ENCODE data around the gene HUWE1.

HUWE1 gene

DNA sequence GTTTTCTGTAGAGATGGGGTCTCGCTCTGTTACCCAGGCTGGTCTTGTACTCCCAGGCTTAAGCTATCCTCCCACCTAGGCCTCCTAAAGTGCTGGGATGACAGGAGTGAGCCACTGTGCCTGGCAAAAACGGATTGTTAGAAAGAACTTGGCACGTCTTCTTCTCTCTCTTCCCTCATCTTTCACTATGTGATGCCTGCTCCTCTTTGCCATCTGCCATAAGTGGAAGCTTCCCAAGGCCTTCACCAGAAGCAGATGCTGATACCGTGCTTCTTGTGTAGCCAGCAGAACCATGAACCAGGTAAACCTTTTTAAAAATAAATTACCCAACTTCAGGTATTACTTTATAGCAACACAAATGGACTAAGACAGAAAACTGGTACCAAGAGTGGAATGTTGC lies 36.9 kb upstream of the HUWE1 start:
- no peak for TF ChIP-seq POLR2AphosphoS5 (IDR thresholded peaks at IDR 0.05; ENCODE audit: low read depth, low read length)

DNA sequence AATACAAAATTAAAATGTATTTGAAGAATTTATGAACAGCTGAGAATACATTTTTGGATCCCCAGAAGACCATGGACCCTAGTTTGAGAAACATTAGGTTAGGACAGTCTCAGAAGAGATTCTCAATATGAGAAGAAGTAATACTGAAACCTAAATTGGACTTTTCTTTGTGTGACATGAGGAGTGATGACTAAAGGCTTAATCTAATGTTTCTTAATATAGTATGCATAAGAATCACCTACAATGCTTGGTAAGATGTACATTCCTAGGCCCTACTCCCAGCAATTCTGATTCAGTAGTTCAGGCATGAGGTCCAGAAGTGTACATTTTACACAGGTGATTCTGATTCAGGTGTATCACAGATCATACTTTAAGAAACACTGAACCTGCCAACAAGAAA lies 31.6 kb upstream of the HUWE1 start:
- TF ChIP-seq TAF1 (IDR thresholded peaks at IDR 0.05; ENCODE audit: borderline replicate concordance, insufficient read depth, low read length) (no peak), FOXP2 (optimal IDR thresholded peaks at IDR 0.05; ENCODE audit: borderline replicate concordance, extremely low read depth, extremely low read length, insufficient read depth) (no peak), SIN3A (IDR thresholded peaks at IDR 0.05; ENCODE audit: borderline replicate concordance, insufficient read depth, low read length) (no peak), POLR2AphosphoS5 (IDR thresholded peaks at IDR 0.05; ENCODE audit: low read depth, low read length) (no peak)
- TF ChIP-seq, protein P1, sequence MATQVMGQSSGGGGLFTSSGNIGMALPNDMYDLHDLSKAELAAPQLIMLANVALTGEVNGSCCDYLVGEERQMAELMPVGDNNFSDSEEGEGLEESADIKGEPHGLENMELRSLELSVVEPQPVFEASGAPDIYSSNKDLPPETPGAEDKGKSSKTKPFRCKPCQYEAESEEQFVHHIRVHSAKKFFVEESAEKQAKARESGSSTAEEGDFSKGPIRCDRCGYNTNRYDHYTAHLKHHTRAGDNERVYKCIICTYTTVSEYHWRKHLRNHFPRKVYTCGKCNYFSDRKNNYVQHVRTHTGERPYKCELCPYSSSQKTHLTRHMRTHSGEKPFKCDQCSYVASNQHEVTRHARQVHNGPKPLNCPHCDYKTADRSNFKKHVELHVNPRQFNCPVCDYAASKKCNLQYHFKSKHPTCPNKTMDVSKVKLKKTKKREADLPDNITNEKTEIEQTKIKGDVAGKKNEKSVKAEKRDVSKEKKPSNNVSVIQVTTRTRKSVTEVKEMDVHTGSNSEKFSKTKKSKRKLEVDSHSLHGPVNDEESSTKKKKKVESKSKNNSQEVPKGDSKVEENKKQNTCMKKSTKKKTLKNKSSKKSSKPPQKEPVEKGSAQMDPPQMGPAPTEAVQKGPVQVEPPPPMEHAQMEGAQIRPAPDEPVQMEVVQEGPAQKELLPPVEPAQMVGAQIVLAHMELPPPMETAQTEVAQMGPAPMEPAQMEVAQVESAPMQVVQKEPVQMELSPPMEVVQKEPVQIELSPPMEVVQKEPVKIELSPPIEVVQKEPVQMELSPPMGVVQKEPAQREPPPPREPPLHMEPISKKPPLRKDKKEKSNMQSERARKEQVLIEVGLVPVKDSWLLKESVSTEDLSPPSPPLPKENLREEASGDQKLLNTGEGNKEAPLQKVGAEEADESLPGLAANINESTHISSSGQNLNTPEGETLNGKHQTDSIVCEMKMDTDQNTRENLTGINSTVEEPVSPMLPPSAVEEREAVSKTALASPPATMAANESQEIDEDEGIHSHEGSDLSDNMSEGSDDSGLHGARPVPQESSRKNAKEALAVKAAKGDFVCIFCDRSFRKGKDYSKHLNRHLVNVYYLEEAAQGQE (IDR thresholded peaks at IDR 0.05; ENCODE audit: insufficient read depth in 1 of 2, low read depth in 2 of 2, low read length in 2 of 2): no peak

DNA sequence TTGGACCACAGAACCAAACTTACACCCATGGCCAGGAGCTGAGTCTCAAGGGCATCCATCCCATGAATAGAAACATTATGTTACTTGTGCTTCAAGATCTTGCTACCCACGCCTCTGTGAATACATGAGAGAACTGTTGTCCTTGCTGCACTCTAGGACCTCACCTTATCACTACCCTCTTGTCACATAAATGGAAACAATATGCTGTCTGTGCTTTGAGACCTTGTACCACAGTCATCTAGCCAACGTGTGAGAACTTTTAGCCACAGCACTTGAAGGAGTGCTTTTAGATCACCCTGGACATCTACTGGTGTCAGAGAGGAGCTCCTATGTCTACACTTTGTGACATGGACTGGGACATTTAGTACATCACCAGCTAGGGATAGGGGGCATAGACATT lies 30.7 kb upstream of the HUWE1 start:
- TF ChIP-seq FOXP2 (optimal IDR thresholded peaks at IDR 0.05; ENCODE audit: borderline replicate concordance, extremely low read depth, extremely low read length, insufficient read depth): no peak
- TF ChIP-seq, protein P1 (IDR thresholded peaks at IDR 0.05; ENCODE audit: insufficient read depth in 1 of 2, low read depth in 2 of 2, low read length in 2 of 2): no peak

DNA sequence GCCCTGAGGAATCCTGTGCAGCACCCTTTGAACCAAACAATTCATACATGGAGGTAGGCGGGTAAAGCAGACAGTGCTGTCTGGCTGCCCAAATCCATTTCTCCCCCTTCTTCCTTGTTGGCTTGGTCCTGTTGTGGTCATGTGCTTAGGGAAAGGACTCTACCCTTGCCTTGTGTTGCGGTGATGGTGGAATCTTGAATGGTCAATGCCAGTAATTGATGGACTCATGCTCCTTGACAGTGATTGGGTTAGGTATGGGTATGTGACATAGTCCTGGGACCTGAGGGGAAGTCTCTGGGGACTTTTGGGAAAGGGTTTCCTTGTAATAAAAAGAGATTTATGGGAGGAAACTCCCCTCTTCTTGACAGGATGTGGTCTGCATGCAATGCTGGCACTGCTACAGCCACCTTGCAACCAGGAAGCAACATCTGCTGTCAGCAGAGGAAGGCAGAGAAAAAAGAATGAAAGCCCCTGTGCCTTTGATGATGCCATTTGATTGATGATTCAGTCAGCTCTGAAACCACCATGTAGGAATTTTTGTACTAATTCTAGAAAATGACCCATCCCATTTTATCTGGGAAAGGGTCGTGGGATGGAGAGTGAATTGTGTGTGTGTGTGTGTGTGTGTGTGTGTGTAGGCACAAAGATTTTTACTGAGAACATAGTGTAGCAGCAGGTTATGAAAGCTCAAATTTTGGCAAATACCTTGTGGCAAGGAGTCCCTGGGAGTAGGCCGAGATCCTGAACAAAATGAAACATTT lies 30.0 kb upstream of the HUWE1 start:
- TF ChIP-seq POLR2AphosphoS5 (IDR thresholded peaks at IDR 0.05; ENCODE audit: low read depth, low read length): no peak
- TF ChIP-seq SIN3A (IDR thresholded peaks at IDR 0.05; ENCODE audit: borderline replicate concordance, insufficient read depth, low read length): no peak
- TF ChIP-seq, protein P1 (IDR thresholded peaks at IDR 0.05; ENCODE audit: insufficient read depth in 1 of 2, low read depth in 2 of 2, low read length in 2 of 2): no peak
- TF ChIP-seq TAF1 (IDR thresholded peaks at IDR 0.05; ENCODE audit: borderline replicate concordance, insufficient read depth, low read length): no peak

DNA sequence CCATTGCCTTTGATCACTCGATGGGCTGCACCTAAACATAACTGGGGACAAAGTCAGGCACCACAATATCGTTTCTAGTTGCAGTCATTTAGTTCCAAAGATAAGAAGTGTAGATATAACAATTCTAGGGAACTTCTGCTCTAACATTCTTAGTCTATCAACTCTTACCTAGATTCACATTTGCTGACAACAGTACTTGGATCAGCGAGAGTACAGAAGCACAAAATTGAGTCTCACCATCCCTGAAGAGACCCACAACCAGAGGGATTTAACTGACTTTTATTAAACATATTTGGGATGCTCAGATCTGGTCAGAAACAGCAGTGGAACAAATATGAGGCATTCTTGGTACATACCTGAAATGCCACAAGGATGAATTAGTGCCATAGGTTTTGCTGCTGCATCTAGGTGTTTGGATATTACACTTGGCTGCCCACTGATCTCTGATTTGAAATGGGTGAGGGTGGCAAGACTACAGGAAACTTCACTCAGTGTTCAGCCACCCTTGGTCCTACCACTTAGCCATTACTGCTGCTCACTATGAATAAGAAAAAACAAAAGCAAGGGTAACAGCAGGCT lies 28.9 kb upstream of the HUWE1 start:
- TF ChIP-seq SIN3A (IDR thresholded peaks at IDR 0.05; ENCODE audit: borderline replicate concordance, insufficient read depth, low read length): no peak
- TF ChIP-seq POLR2AphosphoS5 (IDR thresholded peaks at IDR 0.05; ENCODE audit: low read depth, low read length): no peak
- TF ChIP-seq FOXP2 (optimal IDR thresholded peaks at IDR 0.05; ENCODE audit: borderline replicate concordance, extremely low read depth, extremely low read length, insufficient read depth): no peak
- TF ChIP-seq, protein P1 (IDR thresholded peaks at IDR 0.05; ENCODE audit: insufficient read depth in 1 of 2, low read depth in 2 of 2, low read length in 2 of 2): no peak
- no peak for TF ChIP-seq TAF1 (IDR thresholded peaks at IDR 0.05; ENCODE audit: borderline replicate concordance, insufficient read depth, low read length)
